Measurements from ENCODE around the gene DFFB.

DFFB gene

GRCh38 chr1:3898994-3899753 is 41.9 kb downstream of the DFFB start:
- DNase-seq, result peak; percentile 62

- no peak for DNase-seq
These were observed 42.5 kb downstream of the DFFB start for GRCh38 chr1:3899754-3900149.

GRCh38 chr1:3900150-3900968 is 43.1 kb downstream of the DFFB start, which contains the start of gene C1orf174:
TSS of gene C1orf174 (minus strand) at chr1:3900272. CDS start at chr1:3900186, 86 bp downstream.
- peak; percentile 100 for DNase-seq

GRCh38 chr1:3900969-3901529 is 43.8 kb downstream of the DFFB start:
- DNase-seq, result peak; percentile 98

- DNase-seq, result no peak
These were observed 44.8 kb downstream of the DFFB start for GRCh38 chr1:3902111-3902511.

- peak; percentile 21 for DNase-seq
These were observed 45.4 kb downstream of the DFFB start for GRCh38 chr1:3902571-3903091.

- DNase-seq, result peak; percentile 24
These were observed 46.1 kb downstream of the DFFB start for GRCh38 chr1:3903141-3904005.

GRCh38 chr1:3904006-3904842 is 46.9 kb downstream of the DFFB start:
- no peak for DNase-seq

- peak; percentile 15 for DNase-seq
These were observed 47.5 kb downstream of the DFFB start for GRCh38 chr1:3904843-3905185.

- no peak for DNase-seq
These were observed 48.1 kb downstream of the DFFB start for GRCh38 chr1:3905266-3905952.

GRCh38 chr1:3905953-3906671 is 48.8 kb downstream of the DFFB start:
- no peak for DNase-seq

- DNase-seq, result no peak
These were observed 49.4 kb downstream of the DFFB start for GRCh38 chr1:3906672-3907020.

- peak; percentile 53 for DNase-seq
These were observed 49.8 kb downstream of the DFFB start for GRCh38 chr1:3907031-3907534.

- no peak for DNase-seq
These were observed 50.4 kb downstream of the DFFB start for GRCh38 chr1:3907621-3908165.

- DNase-seq, result no peak
These were observed 51.7 kb downstream of the DFFB start for GRCh38 chr1:3908886-3909517.

- DNase-seq, result no peak
These were observed 52.3 kb downstream of the DFFB start for GRCh38 chr1:3909615-3910014.

GRCh38 chr1:3910049-3910731 is 52.9 kb downstream of the DFFB start:
- no peak for DNase-seq

Data from NCI-H82 (cell line).